GM21786 (cell line): ENCODE measurements around the gene RETREG1.
A peak's percentile ranks its signal among the peaks of the same experiment; 100 is the strongest.
"Not testable (repeated sequence)": the region's sequence is repeated elsewhere in the genome, so short reads cannot be mapped to it uniquely, and the experiment has no call there.

Experiments used
- ATAC-seq: cut with Tn5 transposase; IDR thresholded peaks from one replicate; pipeline ENCODE4 v1.9.1; 2021; ENCODE audit not compliant: unreplicated experiment

RETREG1 gene

DNA sequence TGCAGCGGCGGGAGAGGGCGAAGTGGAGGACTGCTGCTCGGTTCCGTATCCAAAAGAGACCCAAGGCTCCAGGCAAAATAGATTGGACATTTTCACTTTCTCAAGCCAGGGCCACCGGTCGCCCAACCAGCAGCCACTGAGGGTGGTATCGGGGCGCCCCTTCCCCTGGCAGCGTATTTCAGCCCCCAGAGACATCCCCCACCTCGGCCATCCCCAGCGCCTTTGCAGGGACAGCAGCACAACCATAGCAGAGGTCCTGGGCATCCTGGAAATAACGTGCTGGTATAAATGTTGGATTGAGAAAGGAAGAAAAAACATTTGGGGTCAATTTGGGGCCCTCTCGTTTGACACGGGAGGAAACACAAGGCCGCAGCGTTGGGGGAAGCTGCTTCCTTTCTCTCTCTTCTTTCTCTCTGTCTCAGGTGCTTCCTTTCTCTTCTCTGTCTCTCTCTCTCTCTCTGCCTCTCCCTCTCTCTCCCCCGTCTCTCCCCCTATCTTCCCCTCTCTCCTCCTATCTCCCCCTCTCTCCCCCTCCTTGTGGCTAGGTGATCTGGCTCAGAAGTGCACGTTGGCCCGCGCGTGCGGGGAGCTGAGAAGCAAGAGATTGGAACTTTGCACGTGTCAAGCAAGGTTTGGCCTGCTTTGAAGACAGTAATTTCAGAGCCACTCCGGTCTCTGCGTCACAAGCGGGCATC is 624 bp upstream of the RETREG1 start:
- ATAC-seq: no peak

GRCh38 chr5:16615741-16616535 is 859 bp downstream of the RETREG1 start:
- ATAC-seq: no peak

DNA sequence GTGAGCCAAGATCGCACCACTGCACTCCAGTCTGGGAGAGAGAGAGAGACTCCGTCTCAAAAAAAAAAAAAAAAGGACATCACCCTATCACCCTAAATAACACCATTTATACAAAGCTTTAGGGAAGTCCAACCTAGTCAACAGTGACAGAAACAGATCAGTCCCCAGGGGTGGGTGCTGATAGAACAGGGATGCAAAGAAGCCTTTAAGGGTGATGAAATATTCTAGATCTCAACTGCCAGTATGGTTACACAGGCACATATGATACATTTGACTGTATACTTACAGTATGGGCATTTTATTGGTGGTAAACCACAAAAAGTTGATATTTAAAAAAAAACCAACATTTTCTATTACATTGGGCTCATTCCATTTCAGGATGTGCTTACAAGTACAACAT is 4.8 kb downstream of the RETREG1 start:
- no peak for ATAC-seq

DNA sequence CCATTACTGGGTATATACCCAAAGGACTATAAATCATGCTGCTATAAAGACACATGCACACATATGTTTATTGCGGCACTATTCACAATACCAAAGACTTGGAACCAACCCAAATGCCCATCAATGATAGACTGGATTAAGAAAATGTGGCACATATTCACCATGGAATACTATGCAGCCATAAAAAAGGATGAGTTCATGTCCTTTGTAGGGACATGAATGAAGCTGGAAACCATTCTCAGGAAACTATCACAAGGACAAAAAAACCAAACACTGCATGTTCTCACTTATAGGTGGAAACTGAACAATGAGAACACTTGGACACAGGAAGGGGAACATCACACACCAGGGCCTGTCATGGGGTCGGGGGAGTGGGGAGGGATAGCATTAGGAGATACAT is 5.9 kb downstream of the RETREG1 start:
- not testable (repeated sequence) for ATAC-seq

DNA sequence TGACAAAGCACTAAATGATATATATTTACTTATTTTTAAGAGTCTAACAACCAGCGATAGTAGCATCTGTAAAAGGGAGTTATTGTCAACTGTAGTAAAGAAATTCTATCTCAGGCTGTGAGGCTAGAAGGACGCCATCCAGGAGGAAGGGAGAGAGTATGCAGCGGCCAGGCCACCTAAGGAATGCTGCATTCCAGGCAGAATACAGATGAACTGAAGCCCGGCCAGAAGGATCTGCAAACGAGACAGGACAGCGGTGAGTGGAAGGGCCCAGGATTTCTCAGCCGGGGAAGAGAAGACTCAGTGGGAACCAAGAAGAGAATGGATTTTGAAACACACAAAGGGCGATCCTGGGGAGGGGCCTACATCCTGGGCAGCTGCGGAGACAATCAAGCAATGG is 7.4 kb downstream of the RETREG1 start:
- no peak for ATAC-seq

DNA sequence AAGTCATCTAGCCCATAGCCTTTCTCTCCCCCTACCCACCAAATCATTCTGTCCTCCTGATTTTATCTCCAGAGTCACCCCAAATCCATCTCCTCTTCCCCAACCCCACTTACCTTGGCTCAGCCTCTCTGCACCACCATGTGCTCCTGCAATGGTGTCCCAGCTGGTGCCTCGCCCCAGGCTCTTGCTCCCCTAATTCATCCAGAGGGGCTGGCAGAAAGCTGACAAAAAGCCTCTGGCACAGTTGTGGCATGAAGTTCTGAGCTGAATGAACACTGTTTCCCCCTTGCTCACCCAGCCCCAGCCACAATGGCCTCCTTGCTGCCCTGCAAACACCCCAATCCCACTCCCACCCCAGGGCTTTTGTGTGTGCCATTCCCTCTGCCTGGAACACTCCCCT is 10.2 kb downstream of the RETREG1 start:
- no peak for ATAC-seq

DNA sequence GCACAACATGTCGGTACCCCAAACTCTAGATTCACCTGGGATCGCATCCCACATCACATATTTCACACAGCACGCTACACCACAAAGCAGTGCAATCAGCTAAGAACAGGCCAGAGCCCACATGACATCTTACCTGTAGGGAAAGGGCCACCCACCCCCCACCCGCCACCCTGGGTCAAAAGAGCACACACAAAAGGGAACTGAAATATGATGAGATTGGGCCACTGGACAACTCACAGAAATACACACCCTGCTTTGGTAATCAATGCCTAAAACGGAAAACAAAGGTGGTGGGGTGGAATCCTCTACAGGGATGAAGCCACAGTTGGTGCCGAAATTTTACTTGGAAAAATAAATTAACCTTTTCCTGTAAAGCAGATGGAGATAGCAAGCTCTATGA is 13.1 kb downstream of the RETREG1 start:
- peak; percentile 54 for ATAC-seq

GRCh38 chr5:16603295-16603694 is 13.5 kb downstream of the RETREG1 start:
- ATAC-seq: peak; percentile 56

DNA sequence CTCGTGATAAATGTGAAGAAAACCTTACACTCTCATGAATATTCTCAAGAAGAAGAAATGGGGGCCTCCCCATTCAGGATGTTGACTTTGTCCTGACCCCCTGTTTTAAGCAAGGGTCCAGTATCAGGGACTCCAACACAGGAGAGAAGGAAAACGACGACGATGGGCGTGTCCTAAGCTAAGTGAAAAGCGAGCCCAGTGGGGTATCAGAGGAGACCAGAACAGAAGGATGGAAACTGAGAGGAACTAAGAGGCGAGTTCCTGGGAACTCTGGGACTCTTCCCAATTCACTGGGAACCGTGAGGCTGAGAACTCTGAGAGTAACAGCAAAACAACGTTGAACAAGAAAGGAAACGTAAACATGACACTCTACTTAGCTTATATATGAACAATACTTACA is 14.6 kb downstream of the RETREG1 start:
- ATAC-seq: no peak

- no peak for ATAC-seq
Measured at GRCh38 chr5:16600946-16601345, 15.9 kb downstream of the RETREG1 start.

- no peak for ATAC-seq
Measured at GRCh38 chr5:16600397-16600796, 16.4 kb downstream of the RETREG1 start.

GRCh38 chr5:16597946-16598694 is 18.7 kb downstream of the RETREG1 start:
- no peak for ATAC-seq

DNA sequence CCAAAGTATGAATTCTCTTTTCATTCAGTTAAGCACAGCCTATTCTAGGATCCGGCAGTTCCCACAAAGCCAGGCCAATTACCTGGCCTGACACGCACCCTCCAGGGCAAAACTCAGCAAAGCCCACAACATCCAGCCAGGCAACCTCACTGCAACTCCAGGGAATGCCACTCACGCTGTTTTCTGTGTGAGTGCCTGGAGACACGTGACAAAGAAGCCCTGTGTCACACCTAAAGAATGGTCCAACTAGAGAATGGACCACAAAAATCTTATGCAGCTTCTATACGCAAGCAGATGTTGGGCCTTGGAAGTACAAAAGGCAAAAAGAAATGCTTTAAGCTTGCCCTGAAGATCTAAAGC is 20.2 kb downstream of the RETREG1 start:
- ATAC-seq: no peak

DNA sequence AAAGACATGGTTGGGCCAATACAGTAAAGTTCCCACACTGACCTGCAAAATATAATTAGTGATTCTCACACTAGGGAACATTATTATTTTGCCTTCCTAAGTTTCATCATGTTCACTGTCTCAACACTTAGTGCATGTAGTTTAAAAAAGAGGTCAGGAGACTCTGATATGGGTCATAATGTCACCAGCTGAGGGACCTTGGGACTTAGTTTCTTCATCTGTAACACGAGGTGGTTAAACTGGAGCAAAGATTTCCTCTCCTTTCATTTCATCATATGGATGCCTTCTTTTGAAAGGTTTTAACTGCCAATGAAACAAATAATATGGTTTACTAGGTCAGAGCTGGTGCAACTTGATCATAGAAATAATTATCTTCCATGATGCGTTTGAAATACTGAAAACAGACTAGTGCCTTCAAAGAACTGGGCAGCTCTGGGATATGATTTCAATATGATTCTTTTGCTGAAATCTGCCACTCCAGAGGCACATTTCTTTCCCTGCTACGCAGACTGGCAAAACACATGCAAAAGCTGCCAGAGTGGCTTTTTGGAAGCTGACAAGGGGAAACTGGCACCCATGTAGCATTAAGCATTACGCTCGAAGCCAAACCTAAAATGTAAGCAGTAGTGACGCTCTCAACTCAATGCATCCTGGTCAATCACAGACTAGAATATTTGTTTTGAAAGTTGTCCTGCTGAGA is 20.8 kb downstream of the RETREG1 start:
- no peak for ATAC-seq

DNA sequence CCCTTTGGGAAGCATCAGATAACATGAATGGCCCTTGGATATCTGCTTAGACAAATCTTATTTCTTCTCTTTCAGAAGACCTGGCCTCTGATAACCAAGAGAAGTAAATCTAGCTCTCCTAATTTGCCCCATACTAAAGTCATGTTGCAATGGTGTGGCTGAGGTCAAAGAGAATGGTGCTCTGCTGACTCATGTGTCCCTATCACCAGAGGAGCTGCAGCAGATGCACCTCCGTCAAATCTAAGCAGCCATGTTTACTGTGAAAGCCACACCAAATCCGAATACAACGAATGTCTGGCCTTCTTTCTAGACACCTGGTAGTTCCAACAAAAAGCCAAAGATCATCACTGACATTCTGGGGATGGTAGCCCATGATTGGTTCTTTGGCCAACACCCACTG is 23.2 kb downstream of the RETREG1 start:
- no peak for ATAC-seq

GRCh38 chr5:16593013-16593412 is 23.8 kb downstream of the RETREG1 start:
- ATAC-seq: no peak

DNA sequence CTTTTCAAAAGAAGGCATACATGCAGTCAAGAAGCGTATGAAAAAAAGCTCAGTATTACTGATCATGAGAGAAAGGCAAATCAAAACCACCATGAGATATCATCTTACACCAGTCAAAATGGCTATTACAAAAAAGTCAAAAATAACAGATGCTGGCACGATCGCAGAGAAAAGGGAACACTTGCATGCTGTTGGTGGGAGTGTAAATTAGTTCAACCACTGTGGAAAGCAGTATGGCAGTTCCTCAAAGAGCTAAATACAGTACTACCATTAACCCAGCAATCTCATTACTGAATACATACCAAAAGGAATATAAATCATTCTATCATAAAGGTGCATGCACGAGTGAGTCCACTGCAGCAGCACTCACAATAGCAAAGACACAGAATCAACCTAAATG is 24.5 kb downstream of the RETREG1 start:
- ATAC-seq: no peak

GRCh38 chr5:16590685-16591084 is 26.1 kb downstream of the RETREG1 start:
- ATAC-seq: no peak

DNA sequence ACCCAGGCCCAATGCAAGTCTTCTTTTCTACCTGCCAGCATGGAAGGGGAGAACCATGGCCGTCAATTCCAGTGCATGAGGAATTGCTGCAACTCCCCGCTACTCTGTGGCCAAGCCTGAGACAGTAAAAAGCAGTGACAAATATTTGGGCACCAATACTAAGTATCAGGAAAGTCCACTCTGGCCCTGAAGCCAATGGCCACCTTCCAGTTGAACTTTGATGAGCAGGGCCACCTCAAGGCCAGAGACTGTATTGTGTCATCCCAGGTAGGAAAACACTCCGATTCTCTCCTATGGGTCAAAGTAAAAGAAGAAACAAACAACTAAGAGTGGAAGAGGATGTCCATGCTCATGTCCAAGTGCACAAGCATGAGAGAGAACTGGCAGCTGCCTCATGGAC is 27.1 kb downstream of the RETREG1 start:
- no peak for ATAC-seq

DNA sequence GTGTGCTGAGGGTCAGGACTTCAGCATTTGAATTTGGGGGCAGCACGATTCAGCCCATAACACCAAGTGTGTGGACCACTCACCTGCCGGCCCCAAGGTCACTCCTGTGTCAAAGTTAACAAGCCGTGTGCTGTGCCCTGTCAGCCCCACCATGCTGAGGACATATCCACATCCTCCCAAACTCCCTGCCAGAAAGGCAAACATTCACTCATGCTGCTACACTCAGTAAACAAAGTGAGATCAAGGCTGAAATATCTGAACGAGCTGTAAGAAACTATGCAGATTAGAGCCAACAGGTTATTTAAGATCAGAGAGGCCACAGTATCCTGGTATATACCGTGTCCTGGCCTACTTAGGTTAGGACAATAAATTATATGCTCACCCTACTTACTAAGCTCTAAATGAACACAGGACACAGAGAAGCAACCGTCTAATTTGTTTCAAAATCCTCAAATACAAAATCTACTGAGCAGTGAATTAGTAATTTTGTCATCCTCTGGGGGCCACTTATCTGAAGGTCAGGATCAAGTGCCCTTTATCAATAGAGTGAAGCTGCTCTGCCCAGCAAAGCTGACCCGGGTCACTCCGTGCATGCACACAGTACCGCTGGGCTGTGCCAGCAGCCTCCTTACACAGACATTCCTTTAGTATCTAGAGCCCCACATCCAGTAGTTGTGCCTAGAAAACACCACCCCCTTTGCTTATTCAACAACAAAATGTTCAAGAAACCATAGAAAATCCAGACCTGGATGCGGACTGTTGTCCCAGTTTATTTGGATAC is 28.2 kb downstream of the RETREG1 start:
- no peak for ATAC-seq

GRCh38 chr5:16586556-16586955 is 30.2 kb downstream of the RETREG1 start:
- ATAC-seq: no peak
